22Rv1 (cell line): ENCODE results near the gene STOX1.
"Not testable (repeated sequence)": the region's sequence is repeated elsewhere in the genome, so short reads cannot be mapped to it uniquely, and the experiment has no call there.

ENCODE experiments used
- H3K27ac ChIP-seq: fragments of 450-650 bp; 2 replicates; pipeline ENCODE4 v1.5.1; 2017
- ZFX ChIP-seq: fragments of 450-650 bp; IDR thresholded peaks from 2 replicates; pipeline ENCODE4 v1.6.1; 2017; ENCODE audit warnings: antibody characterized with exemption, borderline replicate concordance
- TF ChIP-seq, protein P1 (sequence below): fragments of 450-650 bp; IDR thresholded peaks from 2 replicates; pipeline ENCODE4 v1.5.1; 2017; ENCODE audit warnings: mild to moderate bottlenecking

The STOX1 gene

DNA sequence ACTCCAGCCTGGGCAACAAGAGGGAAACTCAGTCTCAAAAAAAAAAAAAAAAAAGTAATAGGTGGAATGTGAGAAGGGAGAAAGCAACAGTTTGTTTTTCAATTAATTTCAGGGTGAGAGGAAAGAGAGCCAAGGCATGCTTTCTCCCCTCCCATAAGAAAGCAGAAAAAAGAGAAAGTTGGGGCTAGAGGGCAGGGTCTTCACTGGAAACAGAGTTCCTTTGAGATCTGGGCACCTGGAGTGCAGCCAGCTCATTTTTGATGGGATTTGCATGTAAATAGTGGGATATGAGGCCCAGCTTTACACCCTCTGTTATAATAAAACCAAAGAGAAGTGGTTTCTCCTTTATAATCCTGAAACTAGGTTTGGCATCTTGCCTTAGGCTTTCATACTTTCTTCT, 13.8 kb upstream of the STOX1 start:
- TF ChIP-seq ZFX, result no peak
- no peak overlapping the region for H3K27ac ChIP-seq

DNA sequence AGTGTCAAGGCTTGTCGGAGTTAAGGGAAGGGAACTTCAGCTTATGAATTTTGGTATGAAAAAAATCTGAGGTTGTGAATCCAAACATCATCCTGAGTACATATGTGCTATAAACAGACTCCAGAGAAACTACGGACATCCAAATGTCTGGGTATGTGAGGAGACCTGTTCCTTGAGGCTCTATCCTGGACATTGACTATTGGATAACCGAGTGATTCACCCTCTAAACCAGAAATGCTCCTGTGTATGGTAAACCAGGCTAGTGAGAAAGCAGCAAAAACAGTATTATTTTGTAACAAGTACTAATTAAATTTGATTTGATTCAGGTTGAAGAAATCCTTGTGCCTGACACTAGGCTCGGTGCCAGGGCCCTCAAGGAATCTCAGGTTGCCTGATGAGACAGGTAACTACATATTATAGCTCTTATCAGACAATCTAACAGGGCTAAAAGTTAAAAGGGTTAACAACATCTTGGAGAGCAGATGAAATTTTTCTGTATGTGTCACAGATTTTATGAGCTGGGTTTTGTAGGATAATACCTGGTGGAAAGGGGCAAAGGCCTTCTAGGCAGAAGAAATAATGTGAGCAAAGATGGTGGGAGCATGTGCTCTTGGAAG, 10.4 kb upstream of the STOX1 start:
- H3K27ac ChIP-seq, result no peak overlapping the region
- TF ChIP-seq, protein P1, sequence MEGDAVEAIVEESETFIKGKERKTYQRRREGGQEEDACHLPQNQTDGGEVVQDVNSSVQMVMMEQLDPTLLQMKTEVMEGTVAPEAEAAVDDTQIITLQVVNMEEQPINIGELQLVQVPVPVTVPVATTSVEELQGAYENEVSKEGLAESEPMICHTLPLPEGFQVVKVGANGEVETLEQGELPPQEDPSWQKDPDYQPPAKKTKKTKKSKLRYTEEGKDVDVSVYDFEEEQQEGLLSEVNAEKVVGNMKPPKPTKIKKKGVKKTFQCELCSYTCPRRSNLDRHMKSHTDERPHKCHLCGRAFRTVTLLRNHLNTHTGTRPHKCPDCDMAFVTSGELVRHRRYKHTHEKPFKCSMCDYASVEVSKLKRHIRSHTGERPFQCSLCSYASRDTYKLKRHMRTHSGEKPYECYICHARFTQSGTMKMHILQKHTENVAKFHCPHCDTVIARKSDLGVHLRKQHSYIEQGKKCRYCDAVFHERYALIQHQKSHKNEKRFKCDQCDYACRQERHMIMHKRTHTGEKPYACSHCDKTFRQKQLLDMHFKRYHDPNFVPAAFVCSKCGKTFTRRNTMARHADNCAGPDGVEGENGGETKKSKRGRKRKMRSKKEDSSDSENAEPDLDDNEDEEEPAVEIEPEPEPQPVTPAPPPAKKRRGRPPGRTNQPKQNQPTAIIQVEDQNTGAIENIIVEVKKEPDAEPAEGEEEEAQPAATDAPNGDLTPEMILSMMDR, result no peak
- TF ChIP-seq ZFX, result no peak

DNA sequence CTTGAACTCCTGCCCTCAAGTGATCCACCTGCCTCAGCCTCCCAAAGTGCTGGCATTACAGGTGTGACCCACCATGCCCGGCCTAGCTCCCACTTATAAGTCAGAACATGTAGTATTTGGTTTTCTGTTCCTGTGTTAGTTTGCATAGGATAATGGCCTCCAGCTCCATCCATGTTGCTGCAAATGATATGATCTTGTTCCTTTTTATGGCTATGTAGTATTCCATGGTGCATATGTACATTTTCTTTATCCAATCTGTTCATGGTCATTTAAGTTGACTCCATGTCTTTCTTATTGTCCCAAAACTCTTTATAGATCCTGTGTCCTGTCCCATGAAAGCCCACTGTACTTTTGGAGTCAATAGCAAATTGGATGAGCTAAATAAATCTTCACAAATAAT, 7.0 kb upstream of the STOX1 start:
- not testable (repeated sequence) for H3K27ac ChIP-seq

DNA sequence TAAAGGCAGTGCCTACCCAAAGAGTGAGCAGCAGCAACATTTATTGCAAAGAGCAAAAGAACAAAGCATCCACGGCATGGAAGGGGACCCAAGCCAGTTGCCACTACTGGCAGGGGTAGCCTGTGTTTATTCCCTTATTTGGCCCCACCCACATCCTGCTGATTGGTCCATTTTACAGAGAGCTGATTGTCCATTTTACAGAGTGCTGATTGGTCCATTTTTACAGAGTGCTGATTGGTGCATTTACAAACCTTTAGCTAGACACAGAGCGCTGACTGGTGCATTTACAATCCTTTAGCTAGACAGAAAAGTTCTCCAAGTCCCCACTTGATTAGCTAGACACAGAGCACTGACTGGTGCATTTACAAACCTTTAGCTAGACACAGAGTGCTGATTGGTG, 4.7 kb upstream of the STOX1 start:
- not testable (repeated sequence) for H3K27ac ChIP-seq

DNA sequence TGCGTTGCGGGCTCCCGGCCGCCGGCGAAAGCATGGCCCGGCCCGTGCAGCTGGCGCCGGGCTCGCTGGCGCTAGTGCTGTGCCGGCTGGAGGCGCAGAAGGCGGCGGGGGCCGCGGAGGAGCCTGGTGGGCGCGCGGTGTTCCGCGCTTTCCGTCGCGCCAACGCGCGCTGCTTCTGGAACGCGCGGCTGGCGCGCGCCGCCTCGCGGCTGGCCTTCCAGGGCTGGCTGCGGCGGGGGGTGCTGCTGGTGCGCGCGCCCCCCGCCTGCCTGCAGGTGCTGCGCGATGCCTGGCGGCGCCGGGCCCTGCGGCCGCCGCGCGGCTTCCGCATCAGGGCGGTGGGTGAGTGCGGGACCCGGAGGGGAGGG, 245 bp downstream of the STOX1 start:
- H3K27ac ChIP-seq, result not testable (repeated sequence)

DNA sequence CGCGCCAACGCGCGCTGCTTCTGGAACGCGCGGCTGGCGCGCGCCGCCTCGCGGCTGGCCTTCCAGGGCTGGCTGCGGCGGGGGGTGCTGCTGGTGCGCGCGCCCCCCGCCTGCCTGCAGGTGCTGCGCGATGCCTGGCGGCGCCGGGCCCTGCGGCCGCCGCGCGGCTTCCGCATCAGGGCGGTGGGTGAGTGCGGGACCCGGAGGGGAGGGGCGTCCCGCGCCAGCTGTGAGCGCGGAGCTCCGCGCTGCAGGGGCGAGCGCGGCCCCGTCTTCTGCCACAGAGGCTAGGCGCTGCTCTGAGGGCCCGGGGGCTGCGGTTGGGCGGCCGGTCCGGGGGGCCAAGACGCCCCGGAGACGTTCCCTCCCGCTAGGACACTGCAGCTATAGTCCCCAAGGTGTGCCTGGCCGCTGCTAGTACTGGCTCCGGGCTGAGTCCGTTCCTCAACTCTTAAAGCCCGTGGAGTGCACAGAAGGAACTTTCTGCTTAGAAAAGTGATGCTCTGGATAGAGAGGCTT, 811 bp downstream of the STOX1 start:
- TF ChIP-seq, protein P1, result 0 out of 2 replicates have a peak, but pooled peaks have one; percentile 2
- H3K27ac ChIP-seq, result not testable (repeated sequence)

DNA sequence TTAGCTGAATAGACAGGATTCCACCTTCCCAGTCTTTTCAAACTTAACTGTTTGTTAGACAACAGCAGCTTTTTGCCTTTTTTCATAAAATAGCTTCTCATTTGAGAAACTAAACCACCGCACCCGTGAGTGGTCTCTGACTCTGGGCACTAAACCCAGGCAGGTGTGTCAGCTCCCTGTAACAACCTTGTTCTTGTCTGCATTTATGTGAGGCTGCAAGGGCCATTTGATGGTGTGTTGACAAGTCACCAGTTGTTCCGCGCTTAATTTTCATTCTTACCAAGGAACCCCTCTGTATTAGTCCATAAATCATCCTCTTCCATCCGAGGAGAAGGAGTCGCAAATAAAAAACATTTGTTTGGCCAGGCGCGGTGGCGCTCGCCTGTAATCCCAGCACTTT, 1.5 kb downstream of the STOX1 start:
- TF ChIP-seq ZFX, result no peak
- TF ChIP-seq, protein P1, result no peak
- H3K27ac ChIP-seq, result no peak overlapping the region

DNA sequence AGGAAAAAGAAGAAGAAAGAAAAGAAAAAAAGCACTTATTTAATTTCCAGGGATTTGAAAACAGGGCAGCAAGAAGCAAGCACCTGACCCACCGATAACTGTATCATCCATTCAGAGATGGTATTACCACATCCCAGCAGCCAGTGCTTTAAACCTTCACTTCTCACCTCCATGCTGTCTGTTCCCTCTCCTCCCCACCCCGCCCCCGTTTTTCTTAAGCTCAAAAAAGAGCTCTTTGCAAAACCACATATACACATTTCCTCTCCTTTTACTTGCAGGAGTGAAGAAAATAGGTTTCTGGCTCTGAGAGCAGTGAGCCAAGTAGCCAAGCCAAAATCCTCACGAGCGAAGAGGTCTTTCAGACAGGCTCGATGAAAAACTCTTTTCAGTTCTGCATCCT, 2.2 kb downstream of the STOX1 start:
- no peak overlapping the region for H3K27ac ChIP-seq
- TF ChIP-seq ZFX, result no peak
- TF ChIP-seq, protein P1, result no peak

DNA sequence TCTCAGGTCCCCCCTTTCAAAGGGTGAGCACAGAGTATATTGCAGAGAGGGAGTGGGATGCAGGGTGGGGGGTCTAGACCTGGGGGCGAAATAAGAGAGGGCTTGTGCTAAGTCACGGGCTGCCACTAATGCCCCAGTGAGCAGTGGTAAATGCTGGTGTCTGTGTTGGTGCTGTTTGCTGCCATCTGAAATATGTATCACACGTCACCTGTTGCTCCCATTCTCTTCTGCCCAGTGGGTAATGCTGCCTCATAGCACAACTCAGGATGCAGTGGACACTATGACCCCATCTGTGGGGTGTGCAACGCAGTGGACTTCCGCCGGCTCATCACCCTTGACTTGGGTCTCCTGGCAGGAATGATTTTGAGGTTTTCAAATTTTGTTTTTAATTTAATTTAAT, 2.6 kb downstream of the STOX1 start:
- TF ChIP-seq ZFX, result no peak
- TF ChIP-seq, protein P1, result no peak
- H3K27ac ChIP-seq, result no peak overlapping the region

DNA sequence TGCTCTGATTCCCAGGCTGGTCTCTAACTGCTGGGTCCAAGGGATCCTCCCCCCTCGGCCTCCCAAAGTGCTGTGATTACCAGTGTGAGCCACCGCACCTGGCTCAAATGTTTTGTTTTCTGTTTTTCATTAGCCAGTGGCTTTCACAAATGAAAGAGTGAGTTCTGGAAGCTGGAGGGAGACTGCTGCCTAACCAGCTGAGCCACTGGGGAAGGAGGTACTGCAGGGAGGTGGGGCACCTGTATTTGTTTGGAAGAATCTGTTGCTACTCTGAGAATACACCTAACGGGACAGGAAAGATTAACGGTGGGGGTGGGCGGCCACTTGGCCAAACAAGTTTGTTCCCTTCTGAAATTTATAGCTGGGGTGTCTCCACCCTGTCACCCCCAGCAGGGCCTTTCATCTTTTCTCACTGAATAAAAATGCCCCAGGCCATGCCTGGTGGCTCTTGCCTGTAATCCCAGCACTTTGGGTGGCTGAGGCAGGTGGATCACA, 4.7 kb downstream of the STOX1 start:
- TF ChIP-seq, protein P1, result no peak
- no peak for TF ChIP-seq ZFX
- H3K27ac ChIP-seq, result no peak overlapping the region
